Choroid plexus epithelial cell (primary cell): ENCODE measurements around the gene MKLN1.
A peak's percentile ranks its signal among the peaks of the same experiment; 100 is the strongest.
"Not testable (repeated sequence)": the region's sequence is repeated elsewhere in the genome, so short reads cannot be mapped to it uniquely, and the experiment has no call there.

Experiments used
- DNase-seq: peaks from one replicate; pipeline ENCODE4 v3.0.0-alpha.2; 2010; ENCODE audit warnings: low read depth
- H3K4me3 ChIP-seq: 2 replicates; pipeline ENCODE4 v1.5.1; 2011; ENCODE audit warnings: low read depth, mild to moderate bottlenecking, control low read depth, low read length, moderate library complexity
- CTCF ChIP-seq: conservative IDR thresholded peaks from 2 replicates; pipeline ENCODE4 v1.5.1; 2011; ENCODE audit warnings: low read depth, mild to moderate bottlenecking, control low read depth, inconsistent platforms, low read length, moderate library complexity

The MKLN1 gene

GRCh38 chr7:131327049-131327625 is 539 bp upstream of the MKLN1 start:
- peak overlapping the region; percentile 95 for H3K4me3 ChIP-seq
- DNase-seq = peak; percentile 71
- TF ChIP-seq CTCF = no peak

GRCh38 chr7:131328377-131329175 is 900 bp downstream of the MKLN1 start:
- TF ChIP-seq CTCF = no peak
- DNase-seq = peak; percentile 46

GRCh38 chr7:131329176-131329570 is 1.5 kb downstream of the MKLN1 start:
- TF ChIP-seq CTCF = no peak
- H3K4me3 ChIP-seq = peak overlapping the region; percentile 95
- DNase-seq = no peak

More at GRCh38 chr7:131328377-131329175, 900 bp downstream of the MKLN1 start:
- H3K4me3 ChIP-seq = peak overlapping the region; percentile 95

- H3K4me3 ChIP-seq = no peak overlapping the region
- DNase-seq = no peak
- TF ChIP-seq CTCF = no peak
These were observed 2.6 kb downstream of the MKLN1 start for GRCh38 chr7:131330299-131330698.

GRCh38 chr7:131331806-131332205 is 4.1 kb downstream of the MKLN1 start:
- no peak for TF ChIP-seq CTCF
- DNase-seq = no peak

GRCh38 chr7:131332729-131333128 is 5.1 kb downstream of the MKLN1 start:
- not testable (repeated sequence) for H3K4me3 ChIP-seq, DNase-seq

More at GRCh38 chr7:131331806-131332205, 4.1 kb downstream of the MKLN1 start:
- H3K4me3 ChIP-seq = no peak overlapping the region

GRCh38 chr7:131335639-131336381 is 8.1 kb downstream of the MKLN1 start:
- no peak overlapping the region for H3K4me3 ChIP-seq
- no peak for DNase-seq
- TF ChIP-seq CTCF = no peak
